HL-60 (cell line): Measurements from ENCODE around the gene TAF4B.

Source experiments
- TF ChIP-seq, protein P1 (sequence below): IDR thresholded peaks from 2 replicates; pipeline ENCODE4 v1.6.1; 2012; ENCODE audit warnings: low read depth; ENCODE audit not compliant: insufficient replicate concordance
- TF ChIP-seq, protein P2 (sequence below): IDR thresholded peaks from one replicate; pipeline ENCODE4 v1.5.1; 2011; ENCODE audit warnings: low read length, control low read depth, inconsistent platforms; ENCODE audit not compliant: insufficient read depth

DNA sequence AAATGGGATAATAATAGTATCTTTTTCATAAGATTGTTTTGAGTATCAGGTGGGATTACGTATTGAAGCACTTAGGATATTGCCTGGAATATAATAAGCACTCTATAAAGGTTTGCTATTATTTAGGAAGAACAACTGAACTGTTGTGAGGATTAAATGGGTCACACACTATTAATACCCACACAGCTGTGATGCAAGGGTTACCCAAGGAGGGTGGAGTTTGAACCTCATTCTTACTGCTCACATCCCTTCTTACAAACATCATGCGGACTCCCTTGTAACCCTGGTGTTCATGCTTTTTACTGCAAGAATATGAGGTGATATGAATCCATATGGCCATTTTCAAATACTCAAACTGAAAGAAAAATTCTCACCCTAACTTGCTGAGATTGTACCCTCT, 208.6 kb downstream of the TAF4B start:
- TF ChIP-seq, protein P1, sequence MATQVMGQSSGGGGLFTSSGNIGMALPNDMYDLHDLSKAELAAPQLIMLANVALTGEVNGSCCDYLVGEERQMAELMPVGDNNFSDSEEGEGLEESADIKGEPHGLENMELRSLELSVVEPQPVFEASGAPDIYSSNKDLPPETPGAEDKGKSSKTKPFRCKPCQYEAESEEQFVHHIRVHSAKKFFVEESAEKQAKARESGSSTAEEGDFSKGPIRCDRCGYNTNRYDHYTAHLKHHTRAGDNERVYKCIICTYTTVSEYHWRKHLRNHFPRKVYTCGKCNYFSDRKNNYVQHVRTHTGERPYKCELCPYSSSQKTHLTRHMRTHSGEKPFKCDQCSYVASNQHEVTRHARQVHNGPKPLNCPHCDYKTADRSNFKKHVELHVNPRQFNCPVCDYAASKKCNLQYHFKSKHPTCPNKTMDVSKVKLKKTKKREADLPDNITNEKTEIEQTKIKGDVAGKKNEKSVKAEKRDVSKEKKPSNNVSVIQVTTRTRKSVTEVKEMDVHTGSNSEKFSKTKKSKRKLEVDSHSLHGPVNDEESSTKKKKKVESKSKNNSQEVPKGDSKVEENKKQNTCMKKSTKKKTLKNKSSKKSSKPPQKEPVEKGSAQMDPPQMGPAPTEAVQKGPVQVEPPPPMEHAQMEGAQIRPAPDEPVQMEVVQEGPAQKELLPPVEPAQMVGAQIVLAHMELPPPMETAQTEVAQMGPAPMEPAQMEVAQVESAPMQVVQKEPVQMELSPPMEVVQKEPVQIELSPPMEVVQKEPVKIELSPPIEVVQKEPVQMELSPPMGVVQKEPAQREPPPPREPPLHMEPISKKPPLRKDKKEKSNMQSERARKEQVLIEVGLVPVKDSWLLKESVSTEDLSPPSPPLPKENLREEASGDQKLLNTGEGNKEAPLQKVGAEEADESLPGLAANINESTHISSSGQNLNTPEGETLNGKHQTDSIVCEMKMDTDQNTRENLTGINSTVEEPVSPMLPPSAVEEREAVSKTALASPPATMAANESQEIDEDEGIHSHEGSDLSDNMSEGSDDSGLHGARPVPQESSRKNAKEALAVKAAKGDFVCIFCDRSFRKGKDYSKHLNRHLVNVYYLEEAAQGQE, result no peak
- TF ChIP-seq, protein P2, sequence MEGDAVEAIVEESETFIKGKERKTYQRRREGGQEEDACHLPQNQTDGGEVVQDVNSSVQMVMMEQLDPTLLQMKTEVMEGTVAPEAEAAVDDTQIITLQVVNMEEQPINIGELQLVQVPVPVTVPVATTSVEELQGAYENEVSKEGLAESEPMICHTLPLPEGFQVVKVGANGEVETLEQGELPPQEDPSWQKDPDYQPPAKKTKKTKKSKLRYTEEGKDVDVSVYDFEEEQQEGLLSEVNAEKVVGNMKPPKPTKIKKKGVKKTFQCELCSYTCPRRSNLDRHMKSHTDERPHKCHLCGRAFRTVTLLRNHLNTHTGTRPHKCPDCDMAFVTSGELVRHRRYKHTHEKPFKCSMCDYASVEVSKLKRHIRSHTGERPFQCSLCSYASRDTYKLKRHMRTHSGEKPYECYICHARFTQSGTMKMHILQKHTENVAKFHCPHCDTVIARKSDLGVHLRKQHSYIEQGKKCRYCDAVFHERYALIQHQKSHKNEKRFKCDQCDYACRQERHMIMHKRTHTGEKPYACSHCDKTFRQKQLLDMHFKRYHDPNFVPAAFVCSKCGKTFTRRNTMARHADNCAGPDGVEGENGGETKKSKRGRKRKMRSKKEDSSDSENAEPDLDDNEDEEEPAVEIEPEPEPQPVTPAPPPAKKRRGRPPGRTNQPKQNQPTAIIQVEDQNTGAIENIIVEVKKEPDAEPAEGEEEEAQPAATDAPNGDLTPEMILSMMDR, result no peak
